OCI-LY1 (cell line): Measurements from ENCODE around the gene CHST8.

Experiments
- CTCF ChIP-seq: fragments of 200-600 bp; sonication (generic), shearing (Covaris generic); IDR thresholded peaks from 2 replicates; pipeline ENCODE4 v1.5.1; 2017; ENCODE audit warnings: mild to moderate bottlenecking, antibody characterized with exemption, low read length, moderate library complexity, mixed read lengths
- EZH2 ChIP-seq: fragments of 200-600 bp; sonication (generic), shearing (Covaris generic); IDR thresholded peaks from 2 replicates; pipeline ENCODE4 v1.8.0; 2017; ENCODE audit warnings: borderline replicate concordance, mixed run types, mild to moderate bottlenecking, antibody characterized with exemption, low read length, moderate library complexity, mixed read lengths

- no peak for TF ChIP-seq CTCF
- TF ChIP-seq EZH2: no peak
Observed at GRCh38 chr19:33660410-33661124, 38.8 kb downstream of the CHST8 start.
